ENCODE results near the gene C1orf198.

DNA sequence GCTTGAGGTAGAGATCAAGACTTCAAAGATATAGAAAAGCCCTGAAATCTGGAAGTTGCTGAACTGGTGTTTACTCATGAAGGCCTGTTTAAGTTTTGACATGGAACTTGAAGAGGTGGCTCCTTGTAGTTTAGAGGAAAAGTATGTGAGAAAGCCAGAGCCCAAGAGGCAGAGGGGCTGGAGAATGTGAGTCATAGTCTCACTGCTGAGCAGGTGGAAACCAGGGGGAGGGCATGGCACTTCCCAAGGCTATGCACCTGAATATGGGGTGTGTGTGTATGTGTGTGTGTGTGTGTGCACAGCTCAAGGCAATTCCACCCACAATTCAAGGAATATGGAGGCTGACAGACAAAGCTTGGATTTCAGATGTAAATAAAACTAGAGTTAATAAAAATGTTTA, 46.8 kb upstream of the C1orf198 start:
- TF ChIP-seq, protein P1, sequence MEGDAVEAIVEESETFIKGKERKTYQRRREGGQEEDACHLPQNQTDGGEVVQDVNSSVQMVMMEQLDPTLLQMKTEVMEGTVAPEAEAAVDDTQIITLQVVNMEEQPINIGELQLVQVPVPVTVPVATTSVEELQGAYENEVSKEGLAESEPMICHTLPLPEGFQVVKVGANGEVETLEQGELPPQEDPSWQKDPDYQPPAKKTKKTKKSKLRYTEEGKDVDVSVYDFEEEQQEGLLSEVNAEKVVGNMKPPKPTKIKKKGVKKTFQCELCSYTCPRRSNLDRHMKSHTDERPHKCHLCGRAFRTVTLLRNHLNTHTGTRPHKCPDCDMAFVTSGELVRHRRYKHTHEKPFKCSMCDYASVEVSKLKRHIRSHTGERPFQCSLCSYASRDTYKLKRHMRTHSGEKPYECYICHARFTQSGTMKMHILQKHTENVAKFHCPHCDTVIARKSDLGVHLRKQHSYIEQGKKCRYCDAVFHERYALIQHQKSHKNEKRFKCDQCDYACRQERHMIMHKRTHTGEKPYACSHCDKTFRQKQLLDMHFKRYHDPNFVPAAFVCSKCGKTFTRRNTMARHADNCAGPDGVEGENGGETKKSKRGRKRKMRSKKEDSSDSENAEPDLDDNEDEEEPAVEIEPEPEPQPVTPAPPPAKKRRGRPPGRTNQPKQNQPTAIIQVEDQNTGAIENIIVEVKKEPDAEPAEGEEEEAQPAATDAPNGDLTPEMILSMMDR (IDR thresholded peaks at IDR 0.05): no peak
- no peak for TF ChIP-seq EZH2 (IDR thresholded peaks at IDR 0.05)

Data from neural progenitor cell (in vitro differentiated cells).